OCI-LY1 (cell line): ENCODE data around the gene TESMIN.

Experiments
- H2AFZ ChIP-seq: fragments of 200-600 bp; sonication (generic), shearing (Covaris generic); 2 replicates; pipeline ENCODE4 v1.6.0; 2014; ENCODE audit warnings: antibody characterized with exemption, mild to moderate bottlenecking, low read length
- H3F3A ChIP-seq: fragments of 200-600 bp; sonication (generic), shearing (Covaris generic); 2 replicates; pipeline ENCODE4 v1.6.0; 2014; ENCODE audit warnings: mild to moderate bottlenecking, antibody characterized with exemption, low read length, moderate library complexity; ENCODE audit not compliant: insufficient read depth
- H3K27ac ChIP-seq: fragments of 200-600 bp; sonication (generic); 2 replicates; pipeline ENCODE4 v1.5.1; 2014; ENCODE audit warnings: low read length, mixed run types, mild to moderate bottlenecking, low read depth; ENCODE audit not compliant: poor library complexity, severe bottlenecking
- H3K27me3 ChIP-seq: fragments of 200-600 bp; sonication (generic); 2 replicates; pipeline ENCODE4 v1.6.0; 2014; ENCODE audit warnings: antibody characterized with exemption, mild to moderate bottlenecking, low read length, moderate library complexity; ENCODE audit not compliant: insufficient read depth
- H3K36me3 ChIP-seq: fragments of 200-600 bp; sonication (generic); 2 replicates; pipeline ENCODE4 v1.6.1; 2014; ENCODE audit warnings: mild to moderate bottlenecking, antibody characterized with exemption, low read length, moderate library complexity, mixed read lengths; ENCODE audit not compliant: insufficient read depth
- H3K4me1 ChIP-seq: fragments of 200-600 bp; sonication (generic); 2 replicates; pipeline ENCODE4 v1.5.1; 2014; ENCODE audit warnings: mild to moderate bottlenecking, low read length, moderate library complexity; ENCODE audit not compliant: insufficient read depth, severe bottlenecking
- H3K4me2 ChIP-seq: fragments of 200-600 bp; sonication (generic), shearing (Covaris generic); 2 replicates; pipeline ENCODE4 v1.6.1; 2014; ENCODE audit warnings: low read length
- H3K4me3 ChIP-seq: fragments of 200-600 bp; sonication (generic); 2 replicates; pipeline ENCODE4 v1.5.1; 2014; ENCODE audit warnings: low read length, low read depth, mild to moderate bottlenecking, mixed read lengths; ENCODE audit not compliant: poor library complexity, severe bottlenecking
- H3K79me2 ChIP-seq: fragments of 200-600 bp; shearing (Covaris generic); 2 replicates; pipeline ENCODE4 v1.6.1; 2016; ENCODE audit warnings: mixed run types, low read length, mixed read lengths; ENCODE audit not compliant: insufficient read depth
- H3K9ac ChIP-seq: fragments of 200-600 bp; sonication (generic), shearing (Covaris generic); 2 replicates; pipeline ENCODE4 v1.6.1; 2014; ENCODE audit warnings: mild to moderate bottlenecking, low read length, mixed read lengths
- H3K9me2 ChIP-seq: fragments of 200-600 bp; sonication (generic), shearing (Covaris generic); 2 replicates; pipeline ENCODE4 v1.6.1; 2014; ENCODE audit warnings: low read depth, mild to moderate bottlenecking, low read length, mixed read lengths
- H3K9me3 ChIP-seq: fragments of 200-600 bp; shearing (Covaris generic); 2 replicates; pipeline ENCODE4 v1.6.1; 2014; ENCODE audit warnings: low read length, mixed read lengths
- H4K20me1 ChIP-seq: fragments of 200-600 bp; sonication (generic), shearing (Covaris generic); 2 replicates; pipeline ENCODE4 v1.6.0; 2016; ENCODE audit warnings: mild to moderate bottlenecking, low read length; ENCODE audit not compliant: insufficient read depth
- EZH2 ChIP-seq: fragments of 200-600 bp; sonication (generic), shearing (Covaris generic); IDR thresholded peaks from 2 replicates; pipeline ENCODE4 v1.8.0; 2017; ENCODE audit warnings: borderline replicate concordance, mixed run types, mild to moderate bottlenecking, antibody characterized with exemption, low read length, moderate library complexity, mixed read lengths
- TF ChIP-seq, protein P1 (sequence below): fragments of 200-600 bp; sonication (generic), shearing (Covaris generic); IDR thresholded peaks from 2 replicates; pipeline ENCODE4 v1.5.1; 2017; ENCODE audit warnings: mild to moderate bottlenecking, antibody characterized with exemption, low read length, moderate library complexity, mixed read lengths

Gene TESMIN

DNA sequence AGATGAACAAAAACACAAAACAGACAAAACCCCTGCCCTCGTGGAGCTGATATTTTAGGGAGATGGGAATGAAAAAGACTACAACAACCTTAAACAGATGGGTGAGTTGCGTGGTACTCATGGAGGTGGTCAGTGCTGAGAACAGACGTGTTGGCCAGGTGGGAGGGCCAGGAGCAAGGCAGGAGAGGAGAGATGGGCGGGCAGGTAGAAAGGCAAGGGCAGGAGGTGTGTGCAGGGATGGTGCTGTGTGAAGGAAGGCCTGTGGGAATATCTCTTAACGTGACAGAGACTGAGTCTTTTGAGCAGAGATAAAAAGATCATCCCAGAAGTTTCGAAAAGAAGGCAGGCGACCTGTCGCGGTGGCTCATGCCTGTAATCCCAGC is 59.9 kb downstream of the TESMIN start:
- TF ChIP-seq, protein P1, sequence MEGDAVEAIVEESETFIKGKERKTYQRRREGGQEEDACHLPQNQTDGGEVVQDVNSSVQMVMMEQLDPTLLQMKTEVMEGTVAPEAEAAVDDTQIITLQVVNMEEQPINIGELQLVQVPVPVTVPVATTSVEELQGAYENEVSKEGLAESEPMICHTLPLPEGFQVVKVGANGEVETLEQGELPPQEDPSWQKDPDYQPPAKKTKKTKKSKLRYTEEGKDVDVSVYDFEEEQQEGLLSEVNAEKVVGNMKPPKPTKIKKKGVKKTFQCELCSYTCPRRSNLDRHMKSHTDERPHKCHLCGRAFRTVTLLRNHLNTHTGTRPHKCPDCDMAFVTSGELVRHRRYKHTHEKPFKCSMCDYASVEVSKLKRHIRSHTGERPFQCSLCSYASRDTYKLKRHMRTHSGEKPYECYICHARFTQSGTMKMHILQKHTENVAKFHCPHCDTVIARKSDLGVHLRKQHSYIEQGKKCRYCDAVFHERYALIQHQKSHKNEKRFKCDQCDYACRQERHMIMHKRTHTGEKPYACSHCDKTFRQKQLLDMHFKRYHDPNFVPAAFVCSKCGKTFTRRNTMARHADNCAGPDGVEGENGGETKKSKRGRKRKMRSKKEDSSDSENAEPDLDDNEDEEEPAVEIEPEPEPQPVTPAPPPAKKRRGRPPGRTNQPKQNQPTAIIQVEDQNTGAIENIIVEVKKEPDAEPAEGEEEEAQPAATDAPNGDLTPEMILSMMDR: no peak
- TF ChIP-seq EZH2: no peak
- Histone ChIP-seq H3F3A (no peaks in the 10 kb centered on the region), H3K9ac (no peak overlapping the region), H2AFZ (no peak overlapping the region), H3K27ac (no peak overlapping the region), H4K20me1 (no peaks in the 10 kb centered on the region), H3K4me3 (no peak overlapping the region), H3K9me3 (no peaks in the 10 kb centered on the region), H3K4me1 (no peaks in the 10 kb centered on the region), H3K4me2 (no peak overlapping the region), H3K36me3 (no peaks in the 10 kb centered on the region), H3K27me3 (no peaks in the 10 kb centered on the region), H3K79me2 (no peaks in the 10 kb centered on the region), H3K9me2 (no peaks in the 10 kb centered on the region)

DNA sequence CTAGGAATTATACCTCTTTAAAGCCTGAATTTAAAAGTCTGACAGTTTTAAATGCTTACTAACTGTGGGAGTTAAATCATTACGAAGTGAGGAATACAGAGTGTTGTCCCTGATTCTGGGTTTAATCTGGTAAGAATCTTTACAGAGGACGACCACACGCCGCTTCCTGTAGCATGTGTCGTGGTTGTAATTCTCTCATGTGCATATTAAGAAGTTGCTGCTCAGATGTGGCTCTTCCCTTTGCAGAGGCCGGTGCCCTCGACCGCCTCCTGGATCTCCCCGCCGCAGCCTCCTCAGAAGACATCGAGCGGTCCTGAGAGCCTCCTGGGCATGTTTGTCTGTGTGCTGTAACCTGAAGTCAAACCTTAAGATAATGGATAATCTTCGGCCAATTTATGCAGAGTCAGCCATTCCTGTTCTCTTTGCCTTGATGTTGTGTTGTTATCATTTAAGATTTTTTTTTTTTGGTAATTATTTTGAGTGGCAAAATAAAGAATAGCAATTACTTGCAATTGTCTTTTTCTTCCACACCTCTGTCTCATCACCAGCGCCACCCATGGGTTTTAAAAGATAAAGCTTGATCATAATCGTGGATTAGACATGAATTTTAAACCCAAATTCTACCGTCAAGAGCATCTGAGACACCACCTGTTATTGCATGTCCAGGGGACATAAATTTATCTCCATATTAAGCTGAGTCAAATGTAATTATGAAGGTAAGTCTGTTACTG is 60.5 kb downstream of the TESMIN start:
- TF ChIP-seq, protein P1: peak; percentile 38; the same call in 1 of the 2 replicates
- TF ChIP-seq EZH2: no peak
- H3K9me2 ChIP-seq: no peaks in the 10 kb centered on the region
- no peaks in the 10 kb centered on the region for H4K20me1 ChIP-seq
- H2AFZ ChIP-seq: no peak overlapping the region
- H3K4me2 ChIP-seq: no peak overlapping the region
- no peaks in the 10 kb centered on the region for H3K4me1 ChIP-seq
- no peaks in the 10 kb centered on the region for H3K9me3 ChIP-seq
- no peaks in the 10 kb centered on the region for H3K27me3 ChIP-seq
- H3K4me3 ChIP-seq: no peak overlapping the region
- H3K79me2 ChIP-seq: no peaks in the 10 kb centered on the region
- H3K27ac ChIP-seq: no peak overlapping the region
- H3K36me3 ChIP-seq: no peaks in the 10 kb centered on the region
- H3K9ac ChIP-seq: no peak overlapping the region
- no peaks in the 10 kb centered on the region for H3F3A ChIP-seq

DNA sequence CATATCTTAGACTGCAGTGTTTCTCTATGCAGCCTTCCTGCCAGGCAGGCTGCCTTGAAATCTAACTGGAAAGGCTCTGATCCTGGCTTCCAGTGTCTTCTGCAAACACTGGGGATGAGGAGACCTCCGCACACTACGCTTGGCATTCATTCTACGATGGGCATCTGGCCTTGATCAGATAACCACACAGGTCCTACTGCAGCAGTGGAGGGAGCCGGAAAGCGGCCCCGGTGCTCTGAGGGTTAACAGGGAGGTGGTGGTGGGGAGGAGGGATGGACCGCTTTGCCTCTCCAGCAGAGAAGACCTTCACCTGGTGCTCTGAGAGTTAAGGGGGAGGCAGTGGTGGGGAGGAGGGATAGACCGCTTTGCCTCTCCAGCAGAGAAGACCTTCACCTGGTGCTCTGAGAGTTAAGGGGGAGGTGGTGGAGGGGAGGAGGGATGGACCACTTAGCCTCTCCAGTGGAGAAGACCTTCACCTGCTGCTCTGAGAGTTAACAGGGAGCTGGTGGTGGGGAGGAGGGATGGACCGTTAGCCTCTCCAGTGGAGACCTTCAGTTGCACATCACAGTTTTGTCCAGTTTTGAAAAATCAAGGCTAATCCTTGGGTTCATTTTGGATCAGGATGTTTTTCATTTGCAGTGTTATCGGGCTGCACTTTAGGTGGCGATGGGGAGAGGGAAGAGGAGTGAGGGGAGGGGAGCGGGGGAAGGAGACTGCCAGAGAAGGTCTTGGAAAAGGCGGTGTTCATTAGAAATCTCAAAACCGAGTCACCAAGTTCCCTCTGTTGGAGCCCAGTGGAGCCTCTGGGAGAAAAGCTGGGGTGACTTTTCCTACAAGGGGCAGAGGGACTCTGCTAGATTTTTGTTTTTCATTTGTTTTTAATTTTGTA is 61.3 kb downstream of the TESMIN start:
- no peak overlapping the region for H3K4me2 ChIP-seq
- H3K27ac ChIP-seq: no peak overlapping the region
- H2AFZ ChIP-seq: no peak overlapping the region
- no peaks in the 10 kb centered on the region for H4K20me1 ChIP-seq
- no peak overlapping the region for H3K9ac ChIP-seq
- H3K4me1 ChIP-seq: no peaks in the 10 kb centered on the region
- no peaks in the 10 kb centered on the region for H3K9me2 ChIP-seq
- no peaks in the 10 kb centered on the region for H3F3A ChIP-seq
- H3K79me2 ChIP-seq: no peaks in the 10 kb centered on the region
- no peak for TF ChIP-seq EZH2
- TF ChIP-seq, protein P1: no peak
- no peak overlapping the region for H3K4me3 ChIP-seq
- no peaks in the 10 kb centered on the region for H3K9me3 ChIP-seq
- H3K27me3 ChIP-seq: no peaks in the 10 kb centered on the region
- H3K36me3 ChIP-seq: no peaks in the 10 kb centered on the region
